NCI-H1930 (cell line): ENCODE measurements around the gene RIPOR1.
A peak's percentile ranks its signal among the peaks of the same experiment; 100 is the strongest.
"Not testable (repeated sequence)": the region's sequence is repeated elsewhere in the genome, so short reads cannot be mapped to it uniquely, and the experiment has no call there.

Experiments used
- DNase-seq, 2 experiments: peaks; one replicate each; lab custom pipeline; 2025; lab: John Stamatoyannopoulos, UW

Gene RIPOR1

GRCh38 chr16:67516296-67517154 is 12.1 kb upstream of the RIPOR1 start:
- no peak for DNase-seq

GRCh38 chr16:67517155-67517445 is 11.5 kb upstream of the RIPOR1 start:
- no peak for DNase-seq

- no peak for DNase-seq
Measured at GRCh38 chr16:67517661-67518423, 10.8 kb upstream of the RIPOR1 start.

GRCh38 chr16:67518676-67519075 is 10.0 kb upstream of the RIPOR1 start:
- no peak for DNase-seq

- DNase-seq: no peak
Measured at GRCh38 chr16:67519242-67519641, 9.4 kb upstream of the RIPOR1 start.

GRCh38 chr16:67521095-67521804 is 7.4 kb upstream of the RIPOR1 start:
- DNase-seq: peak; percentile 83 to 86

GRCh38 chr16:67525176-67525860 is 3.3 kb upstream of the RIPOR1 start:
- DNase-seq: no peak

- DNase-seq: no peak
Measured at GRCh38 chr16:67526149-67526791, 2.4 kb upstream of the RIPOR1 start.

- no peak for DNase-seq
Measured at GRCh38 chr16:67528870-67529581, 397 bp downstream of the RIPOR1 start.

- DNase-seq: no peak
Measured at GRCh38 chr16:67529582-67530012, 968 bp downstream of the RIPOR1 start.

GRCh38 chr16:67530013-67530939 is 1.6 kb downstream of the RIPOR1 start:
- DNase-seq: no peak

- no peak for DNase-seq
Measured at GRCh38 chr16:67531247-67531646, 2.6 kb downstream of the RIPOR1 start.

- DNase-seq: no peak
Measured at GRCh38 chr16:67533024-67533560, 4.5 kb downstream of the RIPOR1 start.

GRCh38 chr16:67533987-67534386 is 5.4 kb downstream of the RIPOR1 start:
- not testable (repeated sequence) for DNase-seq

- DNase-seq: no peak
Measured at GRCh38 chr16:67534431-67534830, 5.8 kb downstream of the RIPOR1 start.

- DNase-seq: no peak
Measured at GRCh38 chr16:67535201-67535600, 6.6 kb downstream of the RIPOR1 start.

GRCh38 chr16:67537270-67537635 is 8.6 kb downstream of the RIPOR1 start:
- DNase-seq: no peak

GRCh38 chr16:67537636-67538591 is 9.3 kb downstream of the RIPOR1 start:
- no peak for DNase-seq
